ENCODE data around the gene HHATL. TPM values are rescaled to one million over a fixed set of nuclear protein-coding genes. Genes with fewer than 3 reads are reported as not detected.

HHATL gene
- total and polyA plus RNA-seq, 4 donors: 0.17 TPM; not detected in 3

DNA sequence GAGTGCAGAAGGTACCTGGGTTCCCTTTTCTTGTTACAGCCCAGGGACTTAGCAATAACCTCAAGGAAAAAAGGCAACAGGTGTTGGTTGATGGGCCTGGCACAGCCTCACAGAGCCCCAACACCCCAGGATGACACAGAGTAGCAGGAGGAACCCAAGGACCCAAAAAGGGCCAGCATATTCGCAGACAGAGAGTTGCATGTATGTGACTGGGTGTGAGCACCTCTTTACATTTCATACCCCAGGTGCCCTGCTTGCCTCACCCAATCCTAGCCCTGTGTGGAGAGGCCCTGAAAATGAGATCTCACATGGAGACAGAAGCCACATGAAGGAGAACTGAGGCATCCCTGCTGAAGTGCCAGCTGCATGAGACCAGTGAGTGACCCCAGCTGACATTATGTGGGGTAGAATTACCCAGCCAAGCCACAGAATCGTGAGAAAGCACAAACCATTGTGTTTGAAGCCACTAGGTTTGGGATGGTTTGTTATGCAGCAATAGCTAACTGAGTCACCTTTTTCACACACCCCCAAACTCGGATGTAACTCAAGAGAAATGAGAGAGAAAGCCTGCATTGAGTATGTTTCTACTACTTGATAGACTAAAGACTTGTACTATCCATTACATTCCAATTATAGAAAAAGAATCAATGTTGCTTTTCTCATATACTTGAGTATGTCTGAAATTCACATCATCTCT, 26.2 kb upstream of the HHATL start:
- no peak for DNase-seq (ENCODE audit: low spot score)
- 88% methylated on average over 3 of the region's 3 CpGs for WGBS

More for the DNA sequence above, 26.2 kb upstream of the HHATL start:
- Histone ChIP-seq H3K27me3 (ENCODE audit: control insufficient read depth in 4 of 4, insufficient read depth in 4 of 4, low read length in 3 of 4) (no peaks in the 10 kb centered on the region), H3K9me3 (ENCODE audit: control insufficient read depth in 4 of 4, low read length in 3 of 4) (no peaks in the 10 kb centered on the region), H3K4me1 (ENCODE audit: control insufficient read depth in 4 of 4, insufficient read depth in 4 of 4, low read length in 3 of 4) (no peaks in the 10 kb centered on the region), H3K36me3 (ENCODE audit: control insufficient read depth in 4 of 4, insufficient read depth in 3 of 4, low read depth in 1 of 4, low read length in 3 of 4) (no peaks in the 10 kb centered on the region), H3K9ac (ENCODE audit: low read depth in 1 of 2, low read length in 2 of 2) (no peak overlapping the region), H3K4me3 (ENCODE audit: low read depth in 1 of 3, low read length in 3 of 3) (no peak overlapping the region), H3K27ac (ENCODE audit: low read depth in 1 of 2, low read length in 2 of 2) (no peak overlapping the region)
- TF ChIP-seq, protein P1, sequence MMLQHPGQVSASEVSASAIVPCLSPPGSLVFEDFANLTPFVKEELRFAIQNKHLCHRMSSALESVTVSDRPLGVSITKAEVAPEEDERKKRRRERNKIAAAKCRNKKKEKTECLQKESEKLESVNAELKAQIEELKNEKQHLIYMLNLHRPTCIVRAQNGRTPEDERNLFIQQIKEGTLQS (IDR thresholded peaks at IDR 0.05): no peak
- TF ChIP-seq, protein P2, sequence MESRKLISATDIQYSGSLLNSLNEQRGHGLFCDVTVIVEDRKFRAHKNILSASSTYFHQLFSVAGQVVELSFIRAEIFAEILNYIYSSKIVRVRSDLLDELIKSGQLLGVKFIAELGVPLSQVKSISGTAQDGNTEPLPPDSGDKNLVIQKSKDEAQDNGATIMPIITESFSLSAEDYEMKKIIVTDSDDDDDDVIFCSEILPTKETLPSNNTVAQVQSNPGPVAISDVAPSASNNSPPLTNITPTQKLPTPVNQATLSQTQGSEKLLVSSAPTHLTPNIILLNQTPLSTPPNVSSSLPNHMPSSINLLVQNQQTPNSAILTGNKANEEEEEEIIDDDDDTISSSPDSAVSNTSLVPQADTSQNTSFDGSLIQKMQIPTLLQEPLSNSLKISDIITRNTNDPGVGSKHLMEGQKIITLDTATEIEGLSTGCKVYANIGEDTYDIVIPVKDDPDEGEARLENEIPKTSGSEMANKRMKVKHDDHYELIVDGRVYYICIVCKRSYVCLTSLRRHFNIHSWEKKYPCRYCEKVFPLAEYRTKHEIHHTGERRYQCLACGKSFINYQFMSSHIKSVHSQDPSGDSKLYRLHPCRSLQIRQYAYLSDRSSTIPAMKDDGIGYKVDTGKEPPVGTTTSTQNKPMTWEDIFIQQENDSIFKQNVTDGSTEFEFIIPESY (IDR thresholded peaks at IDR 0.05): no peak
- TF ChIP-seq, protein P3, sequence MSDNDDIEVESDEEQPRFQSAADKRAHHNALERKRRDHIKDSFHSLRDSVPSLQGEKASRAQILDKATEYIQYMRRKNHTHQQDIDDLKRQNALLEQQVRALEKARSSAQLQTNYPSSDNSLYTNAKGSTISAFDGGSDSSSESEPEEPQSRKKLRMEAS (IDR thresholded peaks at IDR 0.05): no peak
- no peak for TF ChIP-seq GABPA (IDR thresholded peaks at IDR 0.05 in 1 of 2, conservative IDR thresholded peaks at IDR 0.05 in 1 of 2)
- TF ChIP-seq RXRA (IDR thresholded peaks at IDR 0.05): no peak
- no peak for TF ChIP-seq FOXA1 (IDR thresholded peaks at IDR 0.05)
- TF ChIP-seq, protein P4, sequence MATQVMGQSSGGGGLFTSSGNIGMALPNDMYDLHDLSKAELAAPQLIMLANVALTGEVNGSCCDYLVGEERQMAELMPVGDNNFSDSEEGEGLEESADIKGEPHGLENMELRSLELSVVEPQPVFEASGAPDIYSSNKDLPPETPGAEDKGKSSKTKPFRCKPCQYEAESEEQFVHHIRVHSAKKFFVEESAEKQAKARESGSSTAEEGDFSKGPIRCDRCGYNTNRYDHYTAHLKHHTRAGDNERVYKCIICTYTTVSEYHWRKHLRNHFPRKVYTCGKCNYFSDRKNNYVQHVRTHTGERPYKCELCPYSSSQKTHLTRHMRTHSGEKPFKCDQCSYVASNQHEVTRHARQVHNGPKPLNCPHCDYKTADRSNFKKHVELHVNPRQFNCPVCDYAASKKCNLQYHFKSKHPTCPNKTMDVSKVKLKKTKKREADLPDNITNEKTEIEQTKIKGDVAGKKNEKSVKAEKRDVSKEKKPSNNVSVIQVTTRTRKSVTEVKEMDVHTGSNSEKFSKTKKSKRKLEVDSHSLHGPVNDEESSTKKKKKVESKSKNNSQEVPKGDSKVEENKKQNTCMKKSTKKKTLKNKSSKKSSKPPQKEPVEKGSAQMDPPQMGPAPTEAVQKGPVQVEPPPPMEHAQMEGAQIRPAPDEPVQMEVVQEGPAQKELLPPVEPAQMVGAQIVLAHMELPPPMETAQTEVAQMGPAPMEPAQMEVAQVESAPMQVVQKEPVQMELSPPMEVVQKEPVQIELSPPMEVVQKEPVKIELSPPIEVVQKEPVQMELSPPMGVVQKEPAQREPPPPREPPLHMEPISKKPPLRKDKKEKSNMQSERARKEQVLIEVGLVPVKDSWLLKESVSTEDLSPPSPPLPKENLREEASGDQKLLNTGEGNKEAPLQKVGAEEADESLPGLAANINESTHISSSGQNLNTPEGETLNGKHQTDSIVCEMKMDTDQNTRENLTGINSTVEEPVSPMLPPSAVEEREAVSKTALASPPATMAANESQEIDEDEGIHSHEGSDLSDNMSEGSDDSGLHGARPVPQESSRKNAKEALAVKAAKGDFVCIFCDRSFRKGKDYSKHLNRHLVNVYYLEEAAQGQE (IDR thresholded peaks at IDR 0.05): no peak
- TF ChIP-seq JUND (IDR thresholded peaks at IDR 0.05): no peak
- no peak for TF ChIP-seq TAF1 (conservative IDR thresholded peaks at IDR 0.05)
- TF ChIP-seq NR2F2 (IDR thresholded peaks at IDR 0.05): no peak
- no peak for TF ChIP-seq FOXA2 (IDR thresholded peaks at IDR 0.05)
- no peak for TF ChIP-seq HNF4G (IDR thresholded peaks at IDR 0.05)
- TF ChIP-seq, protein P5, sequence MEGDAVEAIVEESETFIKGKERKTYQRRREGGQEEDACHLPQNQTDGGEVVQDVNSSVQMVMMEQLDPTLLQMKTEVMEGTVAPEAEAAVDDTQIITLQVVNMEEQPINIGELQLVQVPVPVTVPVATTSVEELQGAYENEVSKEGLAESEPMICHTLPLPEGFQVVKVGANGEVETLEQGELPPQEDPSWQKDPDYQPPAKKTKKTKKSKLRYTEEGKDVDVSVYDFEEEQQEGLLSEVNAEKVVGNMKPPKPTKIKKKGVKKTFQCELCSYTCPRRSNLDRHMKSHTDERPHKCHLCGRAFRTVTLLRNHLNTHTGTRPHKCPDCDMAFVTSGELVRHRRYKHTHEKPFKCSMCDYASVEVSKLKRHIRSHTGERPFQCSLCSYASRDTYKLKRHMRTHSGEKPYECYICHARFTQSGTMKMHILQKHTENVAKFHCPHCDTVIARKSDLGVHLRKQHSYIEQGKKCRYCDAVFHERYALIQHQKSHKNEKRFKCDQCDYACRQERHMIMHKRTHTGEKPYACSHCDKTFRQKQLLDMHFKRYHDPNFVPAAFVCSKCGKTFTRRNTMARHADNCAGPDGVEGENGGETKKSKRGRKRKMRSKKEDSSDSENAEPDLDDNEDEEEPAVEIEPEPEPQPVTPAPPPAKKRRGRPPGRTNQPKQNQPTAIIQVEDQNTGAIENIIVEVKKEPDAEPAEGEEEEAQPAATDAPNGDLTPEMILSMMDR (IDR thresholded peaks at IDR 0.05; ENCODE audit: low read depth, low read length, missing input control): no peak
- TF ChIP-seq YY1 (IDR thresholded peaks at IDR 0.05): no peak

Data from liver (tissue), 9 donors.